NCI-H524 treated with DMSO at 0.1 percent for 48 hours (cell line): ENCODE measurements around the gene NRROS.

Experiments used
- DNase-seq: peaks from one replicate; lab custom pipeline; 2025; lab: John Stamatoyannopoulos, UW

NRROS gene

DNA sequence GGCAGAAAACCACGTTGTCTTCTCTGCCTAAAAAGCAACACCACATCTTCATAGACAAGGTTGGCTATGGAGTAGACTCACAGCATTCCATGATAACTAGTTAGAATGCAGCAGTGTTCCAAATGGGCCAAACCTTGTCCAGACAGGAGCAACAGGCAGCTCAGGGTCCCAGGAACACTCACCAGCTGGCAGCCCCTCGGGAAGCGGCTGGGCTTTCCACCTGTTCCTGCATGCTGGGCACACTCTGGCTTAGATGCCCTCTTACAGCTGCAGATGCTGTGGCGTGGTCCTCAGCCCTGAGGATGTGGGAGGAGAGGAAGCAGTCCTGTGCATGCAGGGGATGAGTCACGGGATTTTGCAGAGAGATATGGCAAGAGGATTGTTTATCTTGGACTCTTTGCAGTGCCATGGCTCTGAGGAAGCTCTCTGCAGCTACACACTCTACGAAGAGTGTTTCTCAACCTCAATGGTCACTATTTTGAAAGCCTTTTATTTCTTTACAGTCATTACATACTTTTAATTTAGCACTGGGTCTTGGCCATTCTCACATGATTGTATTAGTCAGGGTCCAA, 11.3 kb downstream of the NRROS start:
- peak; percentile 57 for DNase-seq

DNA sequence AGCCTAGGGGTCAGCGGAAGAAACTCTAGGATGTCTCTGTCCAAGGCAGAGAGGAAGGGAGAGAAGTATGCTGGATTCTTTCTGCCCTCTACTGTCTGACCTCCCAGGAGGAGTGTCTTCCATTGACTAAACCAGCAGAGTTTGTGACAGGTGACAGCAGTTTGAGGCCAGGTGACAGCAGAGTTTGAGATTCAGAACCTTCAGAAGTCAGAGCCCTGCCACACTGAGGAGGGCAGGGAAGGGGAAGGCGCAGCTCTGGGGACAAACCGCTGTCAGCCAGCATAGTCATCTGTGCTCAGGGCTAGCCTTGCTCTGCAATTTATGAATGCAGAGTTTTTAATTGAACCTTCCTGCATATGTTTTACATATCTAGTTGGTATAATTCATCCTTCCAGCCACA, 12.3 kb downstream of the NRROS start:
- no peak for DNase-seq

GRCh38 chr3:196652961-196653795, 13.7 kb downstream of the NRROS start:
- DNase-seq, result no peak

DNA sequence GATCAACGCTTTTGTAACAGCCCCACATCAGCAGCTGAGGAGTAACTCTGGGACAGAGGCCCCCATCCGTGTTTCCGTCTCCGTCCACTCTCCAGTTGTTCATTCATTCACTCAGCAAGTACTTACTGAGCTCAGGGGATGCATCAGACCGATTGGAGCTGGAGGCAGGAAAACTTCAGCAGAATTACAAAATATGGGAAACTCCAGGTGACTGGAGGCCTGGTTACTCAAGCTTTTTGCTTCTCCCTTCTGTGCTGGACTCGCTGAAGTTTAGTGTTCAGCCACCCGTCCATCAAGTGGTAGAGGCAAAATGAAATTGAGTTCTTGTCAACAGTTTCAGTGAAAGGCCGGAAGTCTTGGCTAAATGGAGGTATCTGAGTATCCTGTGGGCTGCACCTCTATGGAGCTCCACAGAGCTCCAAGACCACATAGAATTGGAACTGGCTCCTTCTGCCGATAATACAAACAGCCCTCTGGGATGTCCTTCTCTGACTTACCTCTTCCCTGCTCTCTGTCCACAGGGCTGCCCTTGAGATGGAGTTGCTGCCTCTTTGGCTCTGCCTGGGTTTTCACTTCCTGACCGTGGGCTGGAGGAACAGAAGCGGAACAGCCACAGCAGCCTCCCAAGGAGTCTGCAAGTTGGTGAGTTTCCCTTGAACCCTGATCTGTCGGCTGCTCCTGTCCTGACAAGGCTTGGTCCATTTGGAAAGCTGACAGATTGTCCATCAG, 14.7 kb downstream of the NRROS start:
- no peak for DNase-seq

GRCh38 chr3:196654735-196655090, 15.2 kb downstream of the NRROS start:
- DNase-seq, result no peak

DNA sequence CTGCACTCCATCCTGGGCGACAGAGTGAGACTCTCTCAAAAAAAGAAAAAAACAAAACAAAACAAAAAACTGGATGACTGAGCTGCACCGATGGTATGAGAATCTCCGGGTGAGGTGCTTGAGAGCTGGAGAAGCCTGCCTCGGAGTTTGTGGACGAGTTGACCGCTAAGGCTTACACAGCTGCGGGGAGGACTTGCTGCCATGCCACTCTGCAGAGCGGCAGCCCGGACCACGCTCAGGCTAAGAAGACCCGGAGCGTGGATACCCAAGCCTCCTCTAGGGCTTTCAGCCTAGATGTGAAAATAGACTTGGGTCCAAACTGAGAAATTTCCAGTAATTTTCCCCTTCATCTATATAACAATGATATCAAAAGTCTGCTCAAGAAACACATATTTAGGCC, 16.0 kb downstream of the NRROS start:
- no peak for DNase-seq

GRCh38 chr3:196656213-196656612, 16.7 kb downstream of the NRROS start:
- no peak for DNase-seq

GRCh38 chr3:196659901-196660351, 20.4 kb downstream of the NRROS start:
- no peak for DNase-seq

DNA sequence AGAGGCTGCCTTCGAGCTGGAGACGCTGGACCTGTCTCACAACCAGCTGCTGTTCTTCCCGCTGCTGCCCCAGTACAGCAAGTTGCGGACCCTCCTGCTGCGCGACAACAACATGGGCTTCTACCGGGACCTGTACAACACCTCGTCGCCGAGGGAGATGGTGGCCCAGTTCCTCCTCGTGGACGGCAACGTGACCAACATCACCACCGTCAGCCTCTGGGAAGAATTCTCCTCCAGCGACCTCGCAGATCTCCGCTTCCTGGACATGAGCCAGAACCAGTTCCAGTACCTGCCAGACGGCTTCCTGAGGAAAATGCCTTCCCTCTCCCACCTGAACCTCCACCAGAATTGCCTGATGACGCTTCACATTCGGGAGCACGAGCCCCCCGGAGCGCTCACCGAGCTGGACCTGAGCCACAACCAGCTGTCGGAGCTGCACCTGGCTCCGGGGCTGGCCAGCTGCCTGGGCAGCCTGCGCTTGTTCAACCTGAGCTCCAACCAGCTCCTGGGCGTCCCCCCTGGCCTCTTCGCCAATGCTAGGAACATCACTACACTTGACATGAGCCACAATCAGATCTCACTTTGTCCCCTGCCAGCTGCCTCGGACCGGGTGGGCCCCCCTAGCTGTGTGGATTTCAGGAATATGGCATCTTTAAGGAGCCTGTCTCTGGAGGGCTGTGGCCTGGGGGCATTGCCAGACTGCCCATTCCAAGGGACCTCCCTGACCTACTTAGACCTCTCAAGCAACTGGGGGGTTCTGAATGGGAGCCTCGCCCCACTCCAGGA, 21.1 kb downstream of the NRROS start:
- no peak for DNase-seq

DNA sequence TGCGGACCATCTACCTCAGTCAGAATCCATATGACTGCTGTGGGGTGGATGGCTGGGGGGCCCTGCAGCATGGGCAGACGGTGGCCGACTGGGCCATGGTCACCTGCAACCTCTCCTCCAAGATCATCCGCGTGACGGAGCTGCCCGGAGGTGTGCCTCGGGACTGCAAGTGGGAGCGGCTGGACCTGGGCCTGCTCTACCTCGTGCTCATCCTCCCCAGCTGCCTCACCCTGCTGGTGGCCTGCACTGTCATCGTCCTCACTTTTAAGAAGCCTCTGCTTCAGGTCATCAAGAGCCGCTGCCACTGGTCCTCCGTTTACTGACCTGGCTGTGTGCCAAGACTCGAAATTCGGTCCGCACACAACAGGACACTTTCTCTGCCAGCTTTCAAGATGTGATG, 21.9 kb downstream of the NRROS start:
- no peak for DNase-seq

GRCh38 chr3:196662033-196662432, 22.5 kb downstream of the NRROS start:
- DNase-seq, result no peak

DNA sequence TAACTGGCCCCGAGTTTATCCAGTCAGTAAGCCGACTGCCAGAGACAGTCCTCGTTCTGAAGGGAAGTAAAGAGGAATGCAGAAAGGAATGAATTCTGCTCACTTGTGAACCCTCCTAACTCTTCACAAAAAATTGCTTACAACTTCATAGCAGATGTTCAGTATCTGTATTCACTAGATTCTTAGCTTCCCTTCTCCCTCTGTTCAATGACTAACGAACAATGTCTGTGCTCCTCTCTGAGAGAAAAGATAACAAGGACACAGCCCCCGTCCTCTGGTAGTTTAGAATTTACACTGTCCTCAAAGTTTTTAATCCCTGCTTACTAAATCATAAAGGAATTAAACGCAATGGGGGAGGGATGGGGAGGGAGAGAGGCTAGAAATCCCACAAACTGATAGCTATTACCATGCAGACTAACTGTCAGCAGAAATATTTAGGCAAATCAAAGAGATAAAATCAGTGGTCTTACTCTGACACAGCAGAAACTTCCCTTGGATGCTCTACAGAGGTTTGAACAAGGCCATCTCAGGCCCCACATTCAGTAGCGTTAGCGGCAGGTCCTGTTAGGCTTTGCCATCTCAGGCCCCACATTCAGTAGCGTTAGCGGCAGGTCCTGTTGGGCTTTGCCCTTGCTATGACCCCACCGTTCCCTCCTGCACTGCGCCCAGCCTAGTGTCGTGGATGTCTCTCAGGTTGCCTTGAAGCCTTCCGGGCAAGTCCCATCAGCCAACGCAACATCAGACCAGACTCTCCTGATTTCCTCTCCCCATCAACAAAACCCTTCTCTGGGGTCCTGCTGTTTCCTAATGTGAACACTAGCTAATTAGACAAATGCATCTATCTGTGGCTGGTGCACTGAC, 23.4 kb downstream of the NRROS start:
- no peak for DNase-seq

- DNase-seq, result peak; percentile 98
Measured at GRCh38 chr3:196666001-196666867, 26.7 kb downstream of the NRROS start.

DNA sequence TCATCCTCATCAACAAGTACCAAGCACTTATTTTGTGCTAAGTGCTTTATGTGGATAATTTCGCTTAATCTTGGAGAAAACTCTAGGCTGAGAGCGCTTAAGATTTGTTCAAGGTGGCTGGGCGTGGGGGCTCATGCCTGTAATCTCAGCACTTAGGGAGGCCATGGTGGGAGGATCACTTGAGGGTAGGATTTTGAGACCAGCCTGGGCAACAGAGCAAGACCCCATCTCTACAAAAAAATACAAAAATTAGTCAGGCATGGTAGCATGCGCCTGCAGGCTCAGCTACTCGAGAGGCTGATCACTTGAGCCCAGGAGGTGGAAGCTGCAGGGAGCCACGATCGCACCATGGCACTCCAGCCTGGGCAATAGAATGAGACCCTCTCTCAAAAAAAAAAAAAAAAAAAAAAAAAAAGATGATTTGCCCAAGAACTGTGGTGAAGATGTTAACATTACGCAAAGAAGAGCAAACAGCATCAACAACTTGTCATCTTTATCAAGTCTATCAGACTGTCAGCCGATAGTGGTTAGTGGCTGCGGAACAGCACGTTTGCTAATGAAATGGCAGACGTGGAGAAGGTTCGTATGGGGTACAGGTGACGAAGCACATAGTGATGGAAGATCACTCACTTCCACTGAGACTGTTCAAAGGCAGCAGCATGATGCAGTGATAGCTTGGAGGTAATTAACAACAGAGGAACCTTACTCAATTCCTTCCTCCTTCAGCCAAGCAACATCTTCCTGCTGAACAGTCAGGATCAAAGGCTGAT, 27.7 kb downstream of the NRROS start:
- DNase-seq, result no peak

- no peak for DNase-seq
Measured at GRCh38 chr3:196670339-196670738, 30.8 kb downstream of the NRROS start.

DNA sequence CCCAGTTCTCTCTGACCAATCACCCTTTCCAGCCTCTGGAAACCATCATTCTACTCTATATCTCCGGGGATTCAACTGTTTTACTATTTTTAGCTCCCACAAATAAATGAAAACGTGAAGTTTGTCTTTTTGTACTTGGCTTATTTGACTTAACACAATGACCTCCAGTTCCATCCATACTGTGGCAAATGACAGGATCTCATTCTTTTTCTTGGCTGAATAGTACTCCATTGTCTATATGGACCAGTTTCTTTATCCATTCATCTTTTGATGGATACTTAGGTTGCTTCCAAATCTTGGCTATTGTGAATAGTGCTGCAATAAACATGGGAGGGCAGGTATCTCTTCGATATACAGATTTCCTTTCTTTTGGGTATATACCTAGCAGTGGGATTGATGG, 34.1 kb downstream of the NRROS start:
- no peak for DNase-seq

DNA sequence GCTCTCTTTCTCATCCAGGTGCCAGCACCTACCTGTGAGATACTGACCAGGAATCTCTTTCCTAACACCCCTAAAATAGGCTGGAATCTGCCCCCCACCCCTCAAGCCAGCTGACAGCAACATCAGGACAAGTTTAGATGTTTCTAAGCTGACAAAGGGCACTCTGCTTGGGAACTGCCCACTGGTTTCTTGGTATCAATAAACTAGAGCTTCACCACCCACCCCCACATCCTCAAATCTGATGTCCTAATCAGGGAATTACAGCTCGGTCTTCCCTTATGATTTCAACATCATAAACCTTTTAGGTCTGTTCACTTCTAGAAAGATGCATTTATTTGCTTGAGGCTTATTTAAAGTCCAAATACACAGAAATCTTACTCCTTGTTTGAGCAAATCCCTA, 37.9 kb downstream of the NRROS start:
- DNase-seq, result no peak

GRCh38 chr3:196677931-196678330, 38.4 kb downstream of the NRROS start:
- no peak for DNase-seq

DNA sequence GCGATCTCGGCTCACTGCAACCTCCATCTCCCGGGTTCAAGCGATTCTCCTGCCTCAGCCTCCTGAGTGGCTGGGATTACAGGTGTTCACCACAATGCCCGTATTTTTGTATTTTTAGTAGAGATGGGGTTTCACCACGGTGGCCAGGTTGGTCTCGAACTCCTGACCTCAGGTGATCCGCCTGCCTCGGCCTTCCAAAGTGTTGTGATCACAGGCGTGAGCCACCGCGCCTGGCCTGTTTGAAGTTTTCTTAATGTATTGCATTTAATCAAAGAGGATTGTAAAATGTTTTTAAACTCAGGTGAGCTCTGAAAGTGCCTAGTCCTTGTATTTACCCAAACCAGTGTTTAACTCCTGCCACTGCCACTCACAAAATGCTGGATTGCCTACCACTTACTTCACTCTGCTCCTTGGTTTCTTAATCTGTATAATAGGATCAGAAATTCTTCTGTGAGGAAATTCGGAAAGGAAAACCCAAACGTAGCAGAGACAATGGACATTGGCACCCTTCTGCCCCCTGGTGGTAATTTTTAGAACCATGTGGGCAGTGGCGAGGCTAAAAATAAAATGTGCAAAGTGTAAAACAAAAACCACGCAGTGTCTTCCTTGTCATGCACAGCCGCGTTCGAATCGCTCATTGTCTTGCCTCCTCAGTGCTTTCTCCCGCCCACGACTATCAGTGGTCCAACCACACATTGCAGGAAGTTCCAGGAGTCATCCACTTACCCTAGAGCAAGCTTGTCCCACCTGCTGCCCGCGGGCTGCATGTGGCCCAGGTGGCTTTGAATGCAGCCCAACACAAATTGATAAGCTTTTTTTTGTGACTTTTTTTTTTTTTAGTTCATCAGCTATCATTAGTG, 45.3 kb downstream of the NRROS start:
- peak; percentile 33 for DNase-seq
